Astrocyte (in vitro differentiated cells and primary cell): ENCODE data around the gene CERS6. TPM values are rescaled to one million over a fixed set of nuclear protein-coding genes. Genes with fewer than 3 reads are reported as not detected.

Source experiments
- DNase-seq: peaks from one replicate; pipeline ENCODE4 v3.0.0-alpha.2; 2010; ENCODE audit warnings: low read depth
- FAIRE-seq: peaks from 2 replicates; lab custom pipeline; 2011; peaks lifted over from hg19 to GRCh38; lab: Jason Lieb, UNC
- H2AFZ ChIP-seq: 2 replicates; pipeline ENCODE4 v1.6.0; 2012; ENCODE audit warnings: low read depth, low read length, inconsistent platforms
- H3K27ac ChIP-seq: 2 replicates; pipeline ENCODE4 v1.5.1; 2011; ENCODE audit warnings: low read depth, low read length, inconsistent platforms
- H3K27me3 ChIP-seq: 2 replicates; pipeline ENCODE4 v1.6.0; 2011; ENCODE audit warnings: low read length, inconsistent platforms; ENCODE audit not compliant: insufficient read depth
- H3K36me3 ChIP-seq: 2 replicates; pipeline ENCODE4 v1.5.1; 2011; ENCODE audit warnings: low read length, inconsistent platforms; ENCODE audit not compliant: insufficient read depth
- H3K4me1 ChIP-seq: 2 replicates; pipeline ENCODE4 v1.5.1; 2011; ENCODE audit warnings: low read length, inconsistent platforms; ENCODE audit not compliant: insufficient read depth
- H3K4me2 ChIP-seq: 2 replicates; pipeline ENCODE4 v1.6.0; 2012; ENCODE audit warnings: low read length, inconsistent platforms
- H3K4me3 ChIP-seq: 2 replicates; pipeline ENCODE4 v1.5.1; 2011; ENCODE audit warnings: low read depth, mild to moderate bottlenecking, low read length, inconsistent platforms; ENCODE audit not compliant: insufficient read depth
- H3K79me2 ChIP-seq: 2 replicates; pipeline ENCODE4 v1.6.0; 2012; ENCODE audit warnings: mild to moderate bottlenecking, low read length, inconsistent platforms; ENCODE audit not compliant: insufficient read depth
- H3K9ac ChIP-seq: 2 replicates; pipeline ENCODE4 v1.6.0; 2012; ENCODE audit warnings: mild to moderate bottlenecking, low read length, inconsistent platforms
- H3K9me3 ChIP-seq: 2 replicates; pipeline ENCODE4 v1.5.1; 2012; ENCODE audit warnings: low read depth, mild to moderate bottlenecking, low read length, inconsistent platforms; ENCODE audit not compliant: insufficient read depth
- H4K20me1 ChIP-seq: 2 replicates; pipeline ENCODE4 v1.6.0; 2012; ENCODE audit warnings: low read length, inconsistent platforms; ENCODE audit not compliant: insufficient read depth
- H3K27ac Mint-ChIP-seq: one replicate; pipeline ENCODE4 v1.8.0; 2021; ENCODE audit warnings: mild to moderate bottlenecking, mixed read lengths; ENCODE audit not compliant: unreplicated experiment
- H3K27me3 Mint-ChIP-seq: one replicate; pipeline ENCODE4 v1.8.0; 2021; ENCODE audit warnings: low read depth, mixed read lengths; ENCODE audit not compliant: unreplicated experiment
- H3K36me3 Mint-ChIP-seq: one replicate; pipeline ENCODE4 v1.8.0; 2021; ENCODE audit warnings: low read depth, mixed read lengths; ENCODE audit not compliant: unreplicated experiment
- H3K4me1 Mint-ChIP-seq: one replicate; pipeline ENCODE4 v1.8.0; 2021; ENCODE audit warnings: low read depth, mixed read lengths; ENCODE audit not compliant: unreplicated experiment
- H3K4me3 Mint-ChIP-seq: one replicate; pipeline ENCODE4 v1.8.0; 2021; ENCODE audit warnings: mild to moderate bottlenecking, moderate library complexity, mixed read lengths; ENCODE audit not compliant: unreplicated experiment
- H3K9me3 Mint-ChIP-seq: one replicate; pipeline ENCODE4 v1.8.0; 2021; ENCODE audit warnings: mild to moderate bottlenecking, mixed read lengths; ENCODE audit not compliant: unreplicated experiment
- CTCF ChIP-seq: IDR thresholded peaks from 2 replicates; pipeline ENCODE4 v1.5.1; 2011; ENCODE audit warnings: low read depth, mild to moderate bottlenecking, inconsistent platforms, low read length, moderate library complexity; ENCODE audit not compliant: insufficient read depth
- EZH2 ChIP-seq: IDR thresholded peaks from 2 replicates; pipeline ENCODE4 v1.6.1; 2012; ENCODE audit warnings: mild to moderate bottlenecking, low read length, inconsistent platforms; ENCODE audit not compliant: insufficient read depth
- total RNA-seq: library from RNA; stranded (reverse); gene quantifications from 2 replicates; pipeline ENCODE4 v1.2.1, GENCODE V29; 2021

The CERS6 gene
- total RNA-seq, 1 donor from 2014 or later: 23.4 TPM

GRCh38 chr2:168564641-168565040 is 108.6 kb downstream of the CERS6 start:
- no peak for FAIRE-seq
- TF ChIP-seq EZH2: no peak
- no peak for TF ChIP-seq CTCF
- no peaks in the 10 kb centered on the region for H3K4me1 ChIP-seq
- H2AFZ ChIP-seq: no peak overlapping the region
- H3K9ac ChIP-seq: no peak overlapping the region
- H3K9me3 Mint-ChIP-seq: no peaks in the 10 kb centered on the region
- H3K4me1 Mint-ChIP-seq: peaks cover 8% of the 10 kb centered on the region
- DNase-seq: no peak
- no peaks in the 10 kb centered on the region for H3K36me3 ChIP-seq
- no peak overlapping the region for H3K27ac Mint-ChIP-seq
- H4K20me1 ChIP-seq: no peaks in the 10 kb centered on the region
- H3K4me2 ChIP-seq: no peak overlapping the region
- no peak overlapping the region for H3K27ac ChIP-seq
- H3K36me3 Mint-ChIP-seq: peaks cover 5% of the 10 kb centered on the region
- no peaks in the 10 kb centered on the region for H3K27me3 ChIP-seq
- no peaks in the 10 kb centered on the region for H3K9me3 ChIP-seq
- no peaks in the 10 kb centered on the region for H3K79me2 ChIP-seq
- no peak overlapping the region for H3K4me3 Mint-ChIP-seq
- no peak overlapping the region for H3K4me3 ChIP-seq
- no peaks in the 10 kb centered on the region for H3K27me3 Mint-ChIP-seq

GRCh38 chr2:168565112-168565511 is 109.0 kb downstream of the CERS6 start:
- no peaks in the 10 kb centered on the region for H4K20me1 ChIP-seq
- no peaks in the 10 kb centered on the region for H3K27me3 ChIP-seq
- no peaks in the 10 kb centered on the region for H3K9me3 ChIP-seq
- H3K9ac ChIP-seq: no peak overlapping the region
- no peak overlapping the region for H3K4me3 ChIP-seq
- Mint-ChIP-seq H3K4me3 (no peak overlapping the region), H3K27me3 (no peaks in the 10 kb centered on the region), H3K36me3 (peaks cover 5% of the 10 kb centered on the region), H3K9me3 (no peaks in the 10 kb centered on the region), H3K4me1 (peaks cover 8% of the 10 kb centered on the region), H3K27ac (no peak overlapping the region)
- no peaks in the 10 kb centered on the region for H3K36me3 ChIP-seq
- H2AFZ ChIP-seq: no peak overlapping the region
- no peak overlapping the region for H3K4me2 ChIP-seq
- DNase-seq: peak; percentile 41
- FAIRE-seq: no peak
- no peaks in the 10 kb centered on the region for H3K79me2 ChIP-seq
- H3K27ac ChIP-seq: no peak overlapping the region
- TF ChIP-seq CTCF (no peak), EZH2 (no peak)
- H3K4me1 ChIP-seq: no peaks in the 10 kb centered on the region

- no peak for TF ChIP-seq EZH2
- TF ChIP-seq CTCF: no peak
- DNase-seq: no peak
- Histone ChIP-seq H4K20me1 (no peaks in the 10 kb centered on the region), H3K27ac (no peak overlapping the region), H2AFZ (no peak overlapping the region), H3K4me2 (no peak overlapping the region), H3K9ac (no peak overlapping the region), H3K79me2 (no peaks in the 10 kb centered on the region), H3K9me3 (no peaks in the 10 kb centered on the region), H3K4me3 (no peak overlapping the region), H3K27me3 (no peaks in the 10 kb centered on the region), H3K4me1 (no peaks in the 10 kb centered on the region), H3K36me3 (no peaks in the 10 kb centered on the region)
- Mint-ChIP-seq H3K4me3 (no peak overlapping the region), H3K27me3 (no peaks in the 10 kb centered on the region), H3K4me1 (peaks cover 8% of the 10 kb centered on the region), H3K36me3 (peaks cover 5% of the 10 kb centered on the region), H3K9me3 (no peaks in the 10 kb centered on the region), H3K27ac (no peak overlapping the region)
- FAIRE-seq: no peak
These were observed 109.4 kb downstream of the CERS6 start for GRCh38 chr2:168565512-168565911.
